BE2C (cell line): ENCODE results near the gene PCDHB12. TPM values are rescaled to one million over a fixed set of nuclear protein-coding genes. Genes with fewer than 3 reads are reported as not detected.
"Not testable (repeated sequence)": the region's sequence is repeated elsewhere in the genome, so short reads cannot be mapped to it uniquely, and the experiment has no call there.

Experiments
- DNase-seq: peaks from one replicate; pipeline ENCODE4 v3.0.0-alpha.2; 2020
- H3K27me3 ChIP-seq: fragments of 250-450 bp; sonication (Bioruptor Pico); 2 replicates; pipeline ENCODE4 v1.5.1; 2020; ENCODE audit warnings: mild to moderate bottlenecking
- H3K36me3 ChIP-seq: fragments of 250-450 bp; sonication (Bioruptor Pico); 2 replicates; pipeline ENCODE4 v1.5.1; 2020; ENCODE audit warnings: mild to moderate bottlenecking
- H3K4me1 ChIP-seq: fragments of 250-450 bp; sonication (Bioruptor Pico); 2 replicates; pipeline ENCODE4 v1.5.1; 2020
- H3K4me3 ChIP-seq: 2 replicates; pipeline ENCODE4 v1.5.1; 2011; ENCODE audit warnings: low read depth, low read length
- H3K9me3 ChIP-seq: fragments of 250-450 bp; sonication (Bioruptor Pico); 2 replicates; pipeline ENCODE4 v1.5.1; 2020
- CTCF ChIP-seq: IDR thresholded peaks from 2 replicates; pipeline ENCODE4 v1.5.1; 2012; ENCODE audit warnings: mild to moderate bottlenecking, low read depth, low read length
- polyA plus RNA-seq: library from polyadenylated mRNA; unstranded; fragments of >200 nt; gene quantifications from one replicate; pipeline ENCODE4 v1.2.1, GENCODE V29; 2012; ENCODE audit warnings: low read depth, missing spikeins; ENCODE audit not compliant: insufficient read length, insufficient read depth

Gene PCDHB12
- 0.76 TPM for polyA plus RNA-seq

GRCh38 chr5:141208478-141208877 is at the start of gene PCDHB12:
PCDHB12 (plus strand) TSS chr5:141208719; CDS start chr5:141208908, 189 bp downstream.
- H3K36me3 ChIP-seq, result no peaks in the 10 kb centered on the region
- no peaks in the 10 kb centered on the region for H3K27me3 ChIP-seq
- no peaks in the 10 kb centered on the region for H3K4me1 ChIP-seq
- TF ChIP-seq CTCF, result no peak
- DNase-seq, result no peak
- H3K4me3 ChIP-seq, result no peak within 1 kb of the TSS
- no peaks in the 10 kb centered on the region for H3K9me3 ChIP-seq

GRCh38 chr5:141172381-141173204 is 35.9 kb upstream of the PCDHB12 start, which contains the start of gene PCDHB7:
PCDHB7 (plus strand) TSS chr5:141172644; CDS start chr5:141172836, 192 bp downstream.
- Histone ChIP-seq H3K36me3 (no peaks in the 10 kb centered on the region), H3K4me1 (no peaks in the 10 kb centered on the region), H3K9me3 (no peaks in the 10 kb centered on the region; the same call in 1 of the 2 replicates), H3K4me3 (no peak within 1 kb of the TSS; the same call in 1 of the 2 replicates), H3K27me3 (no peaks in the 10 kb centered on the region; the same call in none of the 2 replicates)
- DNase-seq, result peak; percentile 57
- peak; percentile 89 for TF ChIP-seq CTCF

- H3K36me3 ChIP-seq, H3K27me3 ChIP-seq, H3K4me1 ChIP-seq, H3K4me3 ChIP-seq, DNase-seq, H3K9me3 ChIP-seq: not testable (repeated sequence)
Measured at GRCh38 chr5:141174291-141175104, 34.0 kb upstream of the PCDHB12 start.

GRCh38 chr5:141175933-141176332 is 32.6 kb upstream of the PCDHB12 start:
- TF ChIP-seq CTCF, result no peak
- Histone ChIP-seq H3K9me3 (no peaks in the 10 kb centered on the region; the same call in 1 of the 2 replicates), H3K4me1 (no peaks in the 10 kb centered on the region), H3K4me3 (no peak overlapping the region), H3K36me3 (no peaks in the 10 kb centered on the region), H3K27me3 (no peaks in the 10 kb centered on the region)
- no peak for DNase-seq

- H3K27me3 ChIP-seq, H3K4me1 ChIP-seq, H3K36me3 ChIP-seq, H3K9me3 ChIP-seq: not testable (repeated sequence)
- H3K4me3 ChIP-seq, result peak within 1 kb of the TSS; percentile 11; the same call in 1 of the 2 replicates
- DNase-seq, result peak; percentile 72
- TF ChIP-seq CTCF, result peak; percentile 63
Measured at GRCh38 chr5:141177577-141178191, 30.8 kb upstream of the PCDHB12 start, which contains the start of gene PCDHB8. PCDHB8 (plus strand) TSS chr5:141177790; CDS start chr5:141178035, 245 bp downstream.

GRCh38 chr5:141179371-141179770 is 29.1 kb upstream of the PCDHB12 start:
- H3K27me3 ChIP-seq, H3K4me3 ChIP-seq, H3K9me3 ChIP-seq, H3K36me3 ChIP-seq, H3K4me1 ChIP-seq, DNase-seq: not testable (repeated sequence)

GRCh38 chr5:141179876-141180275 is 28.6 kb upstream of the PCDHB12 start:
- not testable (repeated sequence) for H3K9me3 ChIP-seq, H3K4me3 ChIP-seq, DNase-seq, H3K36me3 ChIP-seq, H3K27me3 ChIP-seq, H3K4me1 ChIP-seq
